Nephron progenitor cell (in vitro differentiated cells): Measurements from ENCODE around the gene RFK.

Source experiments
- DNase-seq: peaks from one replicate; pipeline ENCODE4 v3.0.0; 2021
- H3K27ac Mint-ChIP-seq: 2 replicates; pipeline ENCODE4 v1.8.0; 2021; ENCODE audit warnings: mild to moderate bottlenecking, moderate library complexity, mixed read lengths
- H3K27me3 Mint-ChIP-seq: 2 replicates; pipeline ENCODE4 v1.8.0; 2021; ENCODE audit warnings: mild to moderate bottlenecking, low read depth, mixed read lengths; ENCODE audit not compliant: poor library complexity
- H3K36me3 Mint-ChIP-seq: 2 replicates; pipeline ENCODE4 v1.8.0; 2021; ENCODE audit warnings: low read depth, mixed read lengths
- H3K4me1 Mint-ChIP-seq: 2 replicates; pipeline ENCODE4 v1.8.0; 2021; ENCODE audit warnings: mixed read lengths
- H3K4me3 Mint-ChIP-seq: 2 replicates; pipeline ENCODE4 v1.8.0; 2021; ENCODE audit warnings: mild to moderate bottlenecking, moderate library complexity, mixed read lengths
- H3K9me3 Mint-ChIP-seq: 2 replicates; pipeline ENCODE4 v1.8.0; 2021; ENCODE audit warnings: mild to moderate bottlenecking, moderate library complexity, mixed read lengths
- CTCF ChIP-seq: fragments of 200-600 bp; sonication (generic); IDR thresholded peaks from 2 replicates; pipeline ENCODE4 v1.5.0; 2021; ENCODE audit warnings: antibody characterized with exemption

Gene RFK

GRCh38 chr9:76353280-76353679 is 40.9 kb downstream of the RFK start:
- no peaks in the 10 kb centered on the region for H3K36me3 Mint-ChIP-seq
- peaks cover 6% of the 10 kb centered on the region for H3K4me1 Mint-ChIP-seq
- H3K9me3 Mint-ChIP-seq: no peaks in the 10 kb centered on the region
- no peak for DNase-seq
- H3K27ac Mint-ChIP-seq: no peak overlapping the region
- peaks cover 3% of the 10 kb centered on the region for H3K27me3 Mint-ChIP-seq
- no peak for TF ChIP-seq CTCF
- H3K4me3 Mint-ChIP-seq: no peak overlapping the region

DNA sequence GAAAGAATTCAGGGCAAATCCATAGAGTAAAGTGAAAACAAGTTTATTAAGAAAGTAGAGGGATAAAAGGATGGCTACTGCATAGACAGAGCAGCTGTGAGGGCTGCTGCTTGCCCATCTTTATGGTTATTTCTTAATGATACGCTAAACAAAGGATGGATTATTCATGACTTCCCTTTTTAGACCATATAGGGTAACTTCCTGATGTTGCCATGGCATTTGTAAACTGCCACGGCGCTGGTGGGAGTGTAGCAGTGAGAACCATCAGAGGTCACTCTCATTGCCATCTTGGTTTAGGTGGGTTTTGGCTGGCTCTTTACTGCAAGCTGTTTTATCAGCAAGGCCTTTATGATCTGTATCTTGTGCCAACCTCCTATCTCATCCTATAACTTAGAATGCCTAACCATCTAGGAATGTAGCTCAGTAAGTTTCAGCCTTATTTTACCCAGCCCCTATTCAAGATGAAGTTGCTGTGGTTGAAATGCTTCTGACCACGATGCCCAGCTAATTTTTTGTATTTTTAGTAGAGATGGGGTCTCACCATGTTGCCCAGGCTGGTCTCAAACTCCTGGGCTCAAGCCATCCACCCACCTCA is 42.1 kb downstream of the RFK start:
- H3K4me3 Mint-ChIP-seq: no peak overlapping the region
- no peaks in the 10 kb centered on the region for H3K36me3 Mint-ChIP-seq
- TF ChIP-seq CTCF: no peak
- H3K9me3 Mint-ChIP-seq: no peaks in the 10 kb centered on the region
- H3K4me1 Mint-ChIP-seq: peaks cover 8% of the 10 kb centered on the region
- H3K27me3 Mint-ChIP-seq: peaks cover 3% of the 10 kb centered on the region
- no peak overlapping the region for H3K27ac Mint-ChIP-seq
- no peak for DNase-seq

DNA sequence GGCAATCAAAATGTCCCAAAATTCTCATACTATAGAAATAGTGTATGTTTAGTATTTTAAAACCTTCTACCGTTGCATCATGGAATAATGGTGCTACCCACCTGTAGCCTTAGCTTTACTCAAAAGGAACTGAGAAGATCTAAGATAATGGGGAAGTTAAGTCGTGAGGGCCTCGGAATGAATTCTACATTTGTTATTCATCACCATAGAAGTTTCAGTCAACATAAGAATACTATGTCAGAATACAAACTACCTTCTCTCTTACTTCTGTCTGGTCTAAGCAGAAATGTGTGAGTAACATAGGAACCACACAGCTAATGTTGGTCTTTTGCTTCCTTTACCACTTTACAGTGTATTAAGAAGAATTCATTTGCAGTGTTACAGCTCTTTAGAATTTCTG is 43.2 kb downstream of the RFK start:
- Mint-ChIP-seq H3K4me3 (no peak overlapping the region), H3K4me1 (peaks cover 10% of the 10 kb centered on the region), H3K27me3 (peaks cover 6% of the 10 kb centered on the region), H3K27ac (no peak overlapping the region), H3K9me3 (no peaks in the 10 kb centered on the region), H3K36me3 (no peaks in the 10 kb centered on the region)
- DNase-seq: no peak
- TF ChIP-seq CTCF: no peak

DNA sequence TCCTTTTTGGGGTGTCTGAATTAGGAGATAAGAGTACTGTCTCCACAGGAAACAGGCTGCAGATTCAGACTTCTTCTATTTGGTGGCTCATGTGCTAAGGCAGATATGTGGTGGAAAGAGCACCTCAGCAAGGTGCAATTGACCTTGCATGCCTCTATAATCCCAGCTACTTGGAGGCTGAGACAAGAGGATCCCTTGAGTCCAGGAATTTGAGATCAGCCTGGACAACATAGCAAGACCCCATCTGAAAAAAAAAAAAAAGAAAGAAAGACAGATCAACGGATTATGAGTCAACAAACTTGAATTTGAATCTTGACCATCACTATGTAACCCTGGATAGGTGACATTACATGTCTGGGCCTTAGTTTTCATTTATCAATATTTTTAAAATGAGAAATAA is 44.4 kb downstream of the RFK start:
- DNase-seq: no peak
- no peak overlapping the region for H3K27ac Mint-ChIP-seq
- H3K4me1 Mint-ChIP-seq: peaks cover 10% of the 10 kb centered on the region
- H3K36me3 Mint-ChIP-seq: no peaks in the 10 kb centered on the region
- H3K27me3 Mint-ChIP-seq: peaks cover 8% of the 10 kb centered on the region
- no peak for TF ChIP-seq CTCF
- H3K4me3 Mint-ChIP-seq: no peak overlapping the region
- H3K9me3 Mint-ChIP-seq: no peaks in the 10 kb centered on the region

GRCh38 chr9:76342858-76343257 is 51.4 kb downstream of the RFK start:
- H3K36me3 Mint-ChIP-seq: no peaks in the 10 kb centered on the region
- H3K4me1 Mint-ChIP-seq: peaks cover 4% of the 10 kb centered on the region
- H3K27me3 Mint-ChIP-seq: peaks cover 5% of the 10 kb centered on the region
- peaks cover 6% of the 10 kb centered on the region for H3K9me3 Mint-ChIP-seq
- TF ChIP-seq CTCF: no peak
- no peak overlapping the region for H3K4me3 Mint-ChIP-seq
- DNase-seq: no peak
- H3K27ac Mint-ChIP-seq: no peak overlapping the region

DNA sequence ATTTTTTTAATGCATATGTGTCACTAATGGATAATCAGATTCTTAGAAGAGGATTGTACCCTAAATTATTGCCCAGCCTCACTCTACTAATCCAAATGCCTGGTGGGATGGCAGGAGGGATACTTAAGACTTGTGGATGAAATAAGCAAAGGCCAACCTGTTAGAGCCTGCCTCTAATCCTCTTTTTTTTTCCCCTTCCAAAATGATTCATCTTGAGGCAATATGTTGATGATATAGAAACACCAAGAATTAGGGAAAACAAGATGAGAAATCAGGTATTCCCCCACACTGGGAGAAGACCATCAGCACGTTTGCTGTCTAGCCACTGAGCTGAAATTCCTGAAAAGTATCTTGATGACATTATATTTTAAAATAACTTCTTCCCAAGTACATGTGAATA is 52.0 kb downstream of the RFK start:
- TF ChIP-seq CTCF: no peak
- Mint-ChIP-seq H3K4me1 (peaks cover 2% of the 10 kb centered on the region), H3K36me3 (no peaks in the 10 kb centered on the region), H3K27ac (no peak overlapping the region), H3K4me3 (no peak overlapping the region), H3K9me3 (peaks cover 6% of the 10 kb centered on the region), H3K27me3 (peaks cover 5% of the 10 kb centered on the region)
- no peak for DNase-seq
